ENCODE data around the gene DCDC1.

DCDC1 gene

GRCh38 chr11:31231601-31232000, 137.9 kb downstream of the DCDC1 start:
- DNase-seq (ENCODE audit: low spot score) = no peak

- no peak for DNase-seq (ENCODE audit: low spot score)
These were observed 150.7 kb downstream of the DCDC1 start for GRCh38 chr11:31218847-31219246.

- DNase-seq (ENCODE audit: low spot score) = no peak
These were observed 155.2 kb downstream of the DCDC1 start for GRCh38 chr11:31214372-31214771.

- DNase-seq (ENCODE audit: low spot score) = no peak
These were observed 170.2 kb downstream of the DCDC1 start for GRCh38 chr11:31199378-31199777.

- DNase-seq (ENCODE audit: low spot score) = no peak
These were observed 195.4 kb downstream of the DCDC1 start for GRCh38 chr11:31173926-31174680.

GRCh38 chr11:31160504-31161422, 208.8 kb downstream of the DCDC1 start:
- DNase-seq (ENCODE audit: low spot score) = peak; percentile 46

- DNase-seq (ENCODE audit: low spot score) = no peak
These were observed 218.7 kb downstream of the DCDC1 start for GRCh38 chr11:31150841-31151240.

GRCh38 chr11:31150011-31150410, 219.5 kb downstream of the DCDC1 start:
- no peak for DNase-seq (ENCODE audit: low spot score)

GRCh38 chr11:31141789-31142188, 227.8 kb downstream of the DCDC1 start:
- DNase-seq (ENCODE audit: low spot score) = no peak

GRCh38 chr11:31139479-31139878, 230.1 kb downstream of the DCDC1 start:
- no peak for DNase-seq (ENCODE audit: low spot score)

- DNase-seq (ENCODE audit: low spot score) = no peak
These were observed 236.8 kb downstream of the DCDC1 start for GRCh38 chr11:31132531-31133421.

GRCh38 chr11:31131760-31132159, 237.8 kb downstream of the DCDC1 start:
- no peak for DNase-seq (ENCODE audit: low spot score)

- no peak for DNase-seq (ENCODE audit: low spot score)
These were observed 242.2 kb downstream of the DCDC1 start for GRCh38 chr11:31127290-31127689.

- no peak for DNase-seq (ENCODE audit: low spot score)
These were observed 249.1 kb downstream of the DCDC1 start for GRCh38 chr11:31120428-31120827.

GRCh38 chr11:31118566-31118965, 251.0 kb downstream of the DCDC1 start:
- DNase-seq (ENCODE audit: low spot score) = no peak

- DNase-seq (ENCODE audit: low spot score) = no peak
These were observed 252.5 kb downstream of the DCDC1 start for GRCh38 chr11:31117038-31117437.

- no peak for DNase-seq (ENCODE audit: low spot score)
These were observed 255.1 kb downstream of the DCDC1 start for GRCh38 chr11:31114442-31114841.

- no peak for DNase-seq (ENCODE audit: low spot score)
These were observed 258.7 kb downstream of the DCDC1 start for GRCh38 chr11:31110830-31111229.

GRCh38 chr11:31109446-31109845, 260.1 kb downstream of the DCDC1 start:
- DNase-seq (ENCODE audit: low spot score) = no peak

- no peak for DNase-seq (ENCODE audit: low spot score)
These were observed 261.9 kb downstream of the DCDC1 start for GRCh38 chr11:31107649-31108048.

GRCh38 chr11:31106968-31107576, 262.5 kb downstream of the DCDC1 start:
- peak; percentile 83 for DNase-seq (ENCODE audit: low spot score)

GRCh38 chr11:31106326-31106725, 263.2 kb downstream of the DCDC1 start:
- no peak for DNase-seq (ENCODE audit: low spot score)
